D721Med (cell line): ENCODE data around the gene CNGA3.

ENCODE experiments used
- DNase-seq: peaks from one replicate; pipeline ENCODE4 v3.0.0; 2011; ENCODE audit warnings: low spot score; ENCODE audit not compliant: insufficient read length
- FAIRE-seq: peaks from 2 replicates; lab custom pipeline; 2011; peaks lifted over from hg19 to GRCh38; lab: Jason Lieb, UNC
- CTCF ChIP-seq: IDR thresholded peaks from 2 replicates; pipeline ENCODE4 v1.5.1; 2012; ENCODE audit warnings: mild to moderate bottlenecking, control low read depth; ENCODE audit not compliant: insufficient read depth; ENCODE audit errors: missing control alignments

Gene CNGA3

GRCh38 chr2:98350411-98350810, 4.2 kb downstream of the CNGA3 start:
- FAIRE-seq: no peak
- TF ChIP-seq CTCF: no peak
- DNase-seq: no peak

GRCh38 chr2:98355881-98356280, 9.6 kb downstream of the CNGA3 start:
- FAIRE-seq (no peak), DNase-seq (no peak)
- no peak for TF ChIP-seq CTCF

GRCh38 chr2:98356729-98357128, 10.5 kb downstream of the CNGA3 start:
- FAIRE-seq (no peak), DNase-seq (no peak)
- TF ChIP-seq CTCF: no peak

GRCh38 chr2:98357849-98358248, 11.6 kb downstream of the CNGA3 start:
- no peak for TF ChIP-seq CTCF
- no peak for FAIRE-seq
- no peak for DNase-seq

- no peak for TF ChIP-seq CTCF
- no peak for FAIRE-seq
- DNase-seq: no peak
These were observed 13.7 kb downstream of the CNGA3 start for GRCh38 chr2:98359986-98360385.

- no peak for DNase-seq
- no peak for TF ChIP-seq CTCF
- no peak for FAIRE-seq
These were observed 21.5 kb downstream of the CNGA3 start for GRCh38 chr2:98367721-98368120.

- FAIRE-seq (no peak), DNase-seq (no peak)
- no peak for TF ChIP-seq CTCF
These were observed 23.5 kb downstream of the CNGA3 start for GRCh38 chr2:98369710-98370239.
